Prostate gland (tissue), 2 donors: ENCODE measurements around the gene ARMC8. TPM values are rescaled to one million over a fixed set of nuclear protein-coding genes. Genes with fewer than 3 reads are reported as not detected.
A peak's percentile ranks its signal among the peaks of the same experiment; 100 is the strongest.

ENCODE experiments used
- DNase-seq: peaks from one replicate; pipeline ENCODE4 v3.0.0-alpha.2; 2019; ENCODE audit warnings: low spot score
- H3K27ac ChIP-seq, 2 donors: fragments of 200-600 bp; sonication (generic); 2 replicates each; pipeline ENCODE4 v1.5.1; 2017 to 2019
- H3K27me3 ChIP-seq: fragments of 200-600 bp; sonication (generic); replicated peaks from 2 replicates; pipeline ENCODE4 v1.5.1; 2019; ENCODE audit not compliant: insufficient read depth
- H3K36me3 ChIP-seq, 2 donors: fragments of 200-600 bp; sonication (generic); 1 replicate in 1 of 2; 2 replicates in 1 of 2; pipeline versions ENCODE4 v1.5.1 to v1.8.1; 2017 to 2019
- H3K4me1 ChIP-seq: fragments of 200-600 bp; sonication (generic); replicated peaks from 2 replicates; pipeline ENCODE4 v1.5.1; 2019
- H3K4me3 ChIP-seq, 2 donors: fragments of 200-600 bp; sonication (generic); 2 replicates each; pipeline ENCODE4 v1.5.1; 2017 to 2019
- H3K9me3 ChIP-seq: fragments of 200-600 bp; sonication (generic); 2 replicates; pipeline ENCODE4 v1.5.1; 2017
- CTCF ChIP-seq, 4 experiments: fragments of 200-600 bp in 2 of 4; fragments of 450-650 bp in 2 of 4; sonication (generic) in 2 of 4; IDR thresholded peaks; 1 replicate in 3 of 4; 2 replicates in 1 of 4; pipeline ENCODE4 v1.5.1; 2016 to 2019; ENCODE audit warnings: antibody characterized with exemption in 4 of 4, mild to moderate bottlenecking in 2 of 4, moderate library complexity in 2 of 4
- POLR2A ChIP-seq: fragments of 450-650 bp; IDR thresholded peaks from one replicate; pipeline ENCODE4 v1.6.1; 2016; ENCODE audit warnings: antibody characterized with exemption, mild to moderate bottlenecking
- POLR2AphosphoS5 ChIP-seq: sonication (generic); formaldehyde crosslinking; IDR thresholded peaks from one replicate; pipeline ENCODE4 v1.6.1; 2017; ENCODE audit warnings: antibody characterized with exemption
- WGBS: methylation state at CpG from one replicate; pipeline ENCODE4 v1.1.5; 2018; 5-methylcytosine and 5-hydroxymethylcytosine counted together
- intact Hi-C: fragments of 100-400 bp; cut with DNase I; formaldehyde crosslinking; loops from one replicate; pipeline ENCODE4 v1.14.2; 2022
- total RNA-seq, 2 donors: library from RNA; depleted of rRNA; stranded (reverse); fragments of >200 nt; gene quantifications; one replicate each; pipeline ENCODE4 v1.1.0, GENCODE V29; 2016

The ARMC8 gene
- total RNA-seq, 2 donors from 2014 or later: 34.8 to 44.0 TPM

GRCh38 chr3:138186221-138186620 is 880 bp upstream of the ARMC8 start:
- H3K4me3 ChIP-seq: peak overlapping the region in 1 of 2 donors; percentile 72
- H3K36me3 ChIP-seq: no peaks in the 10 kb centered on the region
- intact Hi-C loops: loop anchor here (5.0 to 10.0 kb wide), 2 partner anchors 141 to 409 kb away; partner anchors contain the start of genes CEP70 and NME9
- H3K27ac ChIP-seq: peak overlapping the region in 1 of 2 donors; percentile 89
- TF ChIP-seq CTCF (IDR thresholded peaks at IDR 0.05): no peak
- no peak for TF ChIP-seq POLR2A
- no peak for TF ChIP-seq POLR2AphosphoS5
- H3K27me3 ChIP-seq: no peaks in the 10 kb centered on the region
- H3K4me1 ChIP-seq: no peaks in the 10 kb centered on the region
- DNase-seq: no peak
- no peaks in the 10 kb centered on the region for H3K9me3 ChIP-seq
- WGBS: 58% methylated on average over 2 of the region's 2 CpGs

- H3K36me3 ChIP-seq: no peaks in the 10 kb centered on the region
- no peaks in the 10 kb centered on the region for H3K4me1 ChIP-seq
- no peaks in the 10 kb centered on the region for H3K9me3 ChIP-seq
- no peaks in the 10 kb centered on the region for H3K27me3 ChIP-seq
- peak overlapping the region; percentile 72 to 98 for H3K4me3 ChIP-seq
- H3K27ac ChIP-seq: peak overlapping the region; percentile 89 to 96
- under 1% methylated on average over 25 of the region's 25 CpGs for WGBS
- TF ChIP-seq POLR2AphosphoS5 (no peak), CTCF (IDR thresholded peaks at IDR 0.05) (no peak), POLR2A (no peak)
- intact Hi-C loops: loop anchor here (5.0 to 10.0 kb wide), 2 partner anchors 140 to 408 kb away; partner anchors contain the start of genes CEP70 and NME9
- DNase-seq: peak; percentile 88
Measured at GRCh38 chr3:138186803-138187295, 252 bp upstream of the ARMC8 start.

- DNase-seq: no peak
- WGBS: 4% methylated on average over 17 of the region's 17 CpGs
- H3K4me3 ChIP-seq: peak overlapping the region; percentile 72 to 98
- H3K4me1 ChIP-seq: no peaks in the 10 kb centered on the region
- TF ChIP-seq CTCF (IDR thresholded peaks at IDR 0.05) (no peak), POLR2A (no peak), POLR2AphosphoS5 (peak; percentile 25)
- intact Hi-C loops: loop anchor here (5.0 to 10.0 kb wide), 2 partner anchors 139 to 407 kb away; partner anchors contain the start of genes CEP70 and NME9
- no peaks in the 10 kb centered on the region for H3K36me3 ChIP-seq
- H3K9me3 ChIP-seq: no peaks in the 10 kb centered on the region
- H3K27me3 ChIP-seq: no peaks in the 10 kb centered on the region
- peak overlapping the region; percentile 89 to 96 for H3K27ac ChIP-seq
Measured at GRCh38 chr3:138188013-138188730, 1.1 kb downstream of the ARMC8 start.

GRCh38 chr3:138195481-138195880 is 8.4 kb downstream of the ARMC8 start:
- no peaks in the 10 kb centered on the region for H3K9me3 ChIP-seq
- H3K36me3 ChIP-seq: no peaks in the 10 kb centered on the region
- no peak overlapping the region for H3K4me3 ChIP-seq
- TF ChIP-seq POLR2A (no peak), POLR2AphosphoS5 (no peak), CTCF (IDR thresholded peaks at IDR 0.05) (no peak)
- DNase-seq: no peak
- intact Hi-C loops: no loop called here
- H3K27me3 ChIP-seq: no peaks in the 10 kb centered on the region
- WGBS: 70% methylated on average over 2 of the region's 2 CpGs
- H3K4me1 ChIP-seq: no peaks in the 10 kb centered on the region
- H3K27ac ChIP-seq: no peak overlapping the region

- Histone ChIP-seq H3K27ac (no peak overlapping the region), H3K9me3 (no peaks in the 10 kb centered on the region), H3K27me3 (no peaks in the 10 kb centered on the region), H3K36me3 (no peaks in the 10 kb centered on the region), H3K4me3 (no peak overlapping the region), H3K4me1 (no peaks in the 10 kb centered on the region)
- intact Hi-C loops: no loop called here
- TF ChIP-seq POLR2A (no peak), CTCF (IDR thresholded peaks at IDR 0.05) (no peak), POLR2AphosphoS5 (no peak)
- 82% methylated on average over 2 of the region's 2 CpGs for WGBS
- no peak for DNase-seq
Measured at GRCh38 chr3:138196023-138196422, 8.9 kb downstream of the ARMC8 start.
